Putamen (tissue), 1 donor: ENCODE data around the gene SULF2.

Experiments
- DNase-seq: peaks from one replicate; pipeline ENCODE4 v3.0.0-alpha.2; 2016; ENCODE audit warnings: low spot score

SULF2 gene

DNA sequence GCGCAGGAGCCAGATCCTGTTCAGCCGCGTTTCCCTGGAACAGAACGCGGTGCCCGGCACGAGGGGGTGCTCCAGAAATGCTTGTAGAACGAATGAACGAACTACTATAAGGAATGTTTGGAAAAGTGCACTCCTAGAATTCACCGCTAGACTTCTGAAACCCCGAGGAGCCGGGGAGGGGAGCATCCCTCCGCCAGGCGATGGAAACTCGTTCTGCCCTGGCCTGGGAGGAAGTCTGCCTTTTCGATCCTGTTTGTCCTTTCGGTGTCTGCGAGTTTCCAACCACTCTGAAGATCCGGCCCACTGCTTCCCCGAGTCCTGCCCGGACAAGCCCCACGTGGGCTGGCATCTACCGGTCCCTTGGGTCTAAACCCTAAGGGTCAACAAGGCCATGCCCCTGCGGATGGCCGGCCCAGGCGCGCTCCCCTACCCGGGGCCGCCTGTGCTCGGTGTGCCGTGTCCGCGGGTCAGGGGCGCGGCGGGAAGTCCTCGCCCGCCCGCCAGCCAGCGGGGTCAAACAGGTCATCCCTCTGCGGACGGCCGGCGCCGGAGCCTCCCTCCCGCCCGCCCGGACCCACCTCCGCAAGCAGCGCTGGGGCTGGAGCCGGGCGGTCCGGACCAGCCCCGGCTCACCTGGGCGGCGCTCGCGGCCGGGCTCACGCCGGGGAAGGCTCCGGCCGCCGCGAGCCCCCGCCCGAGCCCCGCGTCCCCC is 526 bp downstream of the SULF2 start:
- no peak for DNase-seq

DNA sequence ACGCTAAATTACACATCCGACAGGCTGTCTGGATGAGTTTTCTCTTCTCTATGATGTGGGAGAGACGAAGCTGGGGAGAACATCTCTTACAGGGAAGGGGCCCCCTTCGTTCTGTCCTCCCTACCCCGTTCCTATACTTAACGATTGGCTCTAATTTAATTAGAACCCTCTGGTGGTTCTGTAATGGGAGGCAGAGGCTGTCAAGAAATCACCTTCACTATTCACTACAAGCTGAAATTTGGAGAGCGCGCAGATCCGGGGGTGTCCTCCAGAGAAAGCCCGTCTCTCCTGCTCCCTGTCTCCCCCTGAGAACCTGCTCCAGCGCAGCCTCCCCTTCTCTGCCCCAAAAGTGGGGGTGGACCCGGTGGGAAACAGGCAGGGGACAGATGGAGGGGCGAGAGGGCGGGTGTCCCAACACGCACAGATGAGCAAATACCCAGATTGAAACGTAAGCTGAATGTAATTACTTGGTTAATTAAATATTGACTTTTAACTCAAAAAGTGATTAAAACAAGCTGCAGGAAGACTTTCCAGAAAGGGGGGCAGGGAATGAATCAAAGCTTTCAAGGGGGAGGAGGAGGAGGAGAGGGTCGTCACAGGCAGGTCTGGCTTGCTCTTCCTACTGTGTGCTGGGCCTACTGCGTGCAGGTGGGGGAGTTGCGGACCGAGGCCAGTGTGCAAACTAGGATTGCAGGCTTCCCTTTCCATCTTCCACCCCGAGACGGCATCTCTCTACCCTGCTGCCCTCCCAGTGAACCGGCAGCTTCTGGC is 1.3 kb downstream of the SULF2 start:
- DNase-seq = no peak

DNA sequence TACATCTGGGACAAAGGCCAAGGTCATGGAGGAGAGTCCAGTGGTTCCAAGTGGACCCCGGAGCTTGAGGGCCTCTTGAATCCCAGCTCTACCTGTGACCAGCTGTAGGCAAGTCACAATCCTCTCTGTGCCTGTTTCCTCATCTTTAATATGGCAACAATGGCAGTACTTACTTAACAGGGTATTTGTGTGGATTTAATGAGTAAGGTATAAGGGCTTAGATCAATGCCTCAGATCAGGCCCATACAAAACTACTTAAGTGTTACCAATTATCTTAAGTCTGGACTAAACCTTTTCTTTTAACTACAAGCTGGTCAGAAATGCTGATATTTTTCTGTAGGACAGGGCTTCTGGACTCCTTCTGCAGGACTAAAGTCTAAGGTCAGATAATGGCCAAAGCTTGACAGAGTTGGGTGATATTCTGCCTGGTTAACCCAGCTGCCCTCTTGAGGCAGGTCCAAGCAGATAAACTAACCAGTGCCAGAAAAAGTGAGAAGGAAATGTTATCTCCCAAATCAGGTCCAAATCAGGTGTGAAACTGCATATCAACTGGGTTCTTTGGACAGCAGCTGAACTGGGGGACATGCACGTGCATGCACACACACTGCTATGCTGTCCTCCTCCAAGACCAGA is 2.2 kb downstream of the SULF2 start:
- DNase-seq = no peak

DNA sequence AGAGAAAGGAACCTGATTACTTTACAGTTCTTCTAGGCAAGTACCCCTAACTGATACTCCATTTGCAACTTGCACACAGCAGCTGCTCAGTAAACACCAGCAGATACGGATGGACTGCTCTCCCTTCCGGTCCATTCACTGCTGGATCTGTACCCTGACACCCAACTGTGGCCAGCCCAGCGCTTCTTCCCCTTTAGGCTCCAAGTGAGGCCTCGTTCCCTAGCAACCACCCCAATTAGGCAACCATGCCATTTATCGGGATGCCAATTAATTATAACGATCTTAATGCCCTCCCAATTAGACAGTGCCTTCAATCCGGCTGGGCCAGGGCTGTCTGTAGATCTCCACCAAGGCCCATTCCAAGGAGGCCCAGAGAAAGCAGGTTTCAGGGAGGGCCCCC is 3.2 kb downstream of the SULF2 start:
- DNase-seq = no peak

DNA sequence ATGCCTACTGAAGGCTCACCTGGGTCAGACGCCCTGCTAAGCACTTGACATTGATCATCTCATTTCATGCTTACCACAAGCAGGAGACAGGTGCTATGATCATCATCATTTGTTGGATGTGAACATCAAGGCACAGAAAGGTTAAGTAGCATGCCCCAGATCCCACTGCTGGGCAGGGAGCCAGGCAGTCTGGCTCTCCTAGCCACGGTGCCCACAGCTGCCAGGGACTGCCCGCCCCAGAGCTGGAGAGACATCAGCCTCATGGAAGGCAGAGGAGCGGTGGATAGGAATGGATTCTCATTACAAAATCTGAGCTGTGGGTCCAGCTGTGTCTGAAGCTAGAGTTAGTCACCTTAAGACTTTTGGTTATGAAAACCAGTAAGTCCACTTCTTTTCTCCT is 3.6 kb downstream of the SULF2 start:
- no peak for DNase-seq

DNA sequence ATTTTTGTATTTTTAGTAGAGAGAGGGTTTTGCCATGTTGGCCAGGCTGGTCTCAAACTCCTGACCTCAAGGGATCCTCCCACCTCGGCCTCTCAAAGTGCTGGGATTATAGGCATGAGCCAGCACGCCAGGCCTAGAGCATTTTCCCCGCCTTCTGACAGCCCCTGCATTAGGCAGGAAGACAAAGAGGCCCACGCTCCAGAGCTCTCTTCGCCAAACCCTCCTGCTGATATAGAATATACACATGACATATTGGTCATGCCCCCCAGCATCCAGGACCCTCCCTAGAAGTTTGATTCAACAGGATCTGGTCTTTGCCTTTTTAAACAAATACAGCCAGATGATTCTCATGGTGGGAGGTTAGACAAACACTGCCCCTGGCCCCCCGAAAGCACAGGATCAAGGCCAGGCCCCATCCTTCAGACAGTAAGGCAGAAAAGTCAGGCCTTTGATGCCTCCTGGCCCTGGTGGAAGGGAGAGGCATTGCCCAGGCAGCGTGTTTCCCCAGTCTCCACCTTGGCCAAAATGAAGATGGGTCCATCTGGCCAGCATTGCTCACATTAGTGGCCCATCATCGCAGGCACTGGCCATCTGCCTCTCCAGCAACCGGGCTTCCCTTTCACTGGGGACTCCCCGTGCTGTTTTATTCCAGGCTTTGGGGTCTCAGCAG is 4.4 kb downstream of the SULF2 start:
- DNase-seq = no peak

DNA sequence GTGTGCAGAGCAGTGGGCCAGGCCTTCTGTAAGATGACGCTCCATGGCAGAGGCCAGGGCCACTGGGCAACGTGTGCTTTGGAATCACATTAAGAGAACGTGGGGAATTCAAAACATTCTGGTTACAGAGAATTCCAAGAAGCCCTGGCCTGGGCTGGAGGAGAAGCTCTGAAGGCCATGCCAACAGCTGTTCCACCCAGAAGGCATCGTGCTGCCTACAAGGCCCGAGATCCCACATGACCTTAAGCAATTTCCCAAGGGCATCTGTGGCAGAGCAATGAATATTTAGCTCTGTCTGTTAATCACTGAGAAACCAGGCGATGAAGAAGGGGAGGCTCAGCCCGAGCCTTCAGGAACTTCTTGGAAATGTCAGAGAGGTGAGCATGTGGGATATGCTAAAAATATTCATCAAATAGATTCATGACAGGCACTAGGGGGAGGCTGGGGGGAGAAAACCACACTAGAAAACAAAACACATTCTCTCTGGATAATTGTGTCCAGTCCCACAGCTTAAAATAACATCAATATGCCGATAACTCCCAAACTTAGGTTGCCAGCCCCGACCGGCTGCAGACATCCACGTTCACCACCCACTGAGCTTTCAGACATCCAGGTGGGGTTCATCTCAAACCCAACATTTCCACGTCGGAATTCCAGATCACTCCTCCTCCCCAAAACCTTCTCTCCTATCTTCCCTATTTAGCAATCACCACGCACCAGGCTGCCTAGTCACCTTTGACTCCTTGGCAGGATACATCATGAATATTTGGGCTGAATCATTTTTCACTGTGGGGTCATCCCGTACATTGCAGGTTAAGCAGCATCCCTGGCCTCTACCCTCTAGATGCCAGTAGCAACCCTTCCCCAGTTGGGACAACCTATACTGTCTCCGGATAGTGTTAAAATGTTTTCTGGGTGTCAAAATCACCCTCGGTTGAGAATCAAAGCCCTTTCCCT is 6.6 kb downstream of the SULF2 start:
- DNase-seq = no peak

DNA sequence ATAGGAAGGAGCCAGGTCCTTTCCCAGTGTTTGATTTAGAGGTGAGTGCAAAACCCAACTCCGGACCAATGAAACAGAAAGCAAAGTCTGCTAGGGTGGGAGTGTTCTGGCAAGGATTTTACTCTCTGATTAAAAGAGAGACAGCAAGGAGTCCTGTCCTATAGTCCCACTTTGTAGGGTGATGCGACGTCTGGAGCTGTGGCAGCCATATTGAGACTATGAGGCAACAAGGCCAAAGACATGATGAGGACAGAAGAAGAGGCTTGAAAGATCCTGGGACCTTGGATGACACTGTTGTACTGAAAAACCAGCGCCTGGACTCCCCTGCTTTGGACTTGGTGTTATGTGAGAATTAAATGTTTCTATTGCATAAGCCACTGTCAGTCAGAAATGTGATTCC is 8.1 kb downstream of the SULF2 start:
- no peak for DNase-seq

DNA sequence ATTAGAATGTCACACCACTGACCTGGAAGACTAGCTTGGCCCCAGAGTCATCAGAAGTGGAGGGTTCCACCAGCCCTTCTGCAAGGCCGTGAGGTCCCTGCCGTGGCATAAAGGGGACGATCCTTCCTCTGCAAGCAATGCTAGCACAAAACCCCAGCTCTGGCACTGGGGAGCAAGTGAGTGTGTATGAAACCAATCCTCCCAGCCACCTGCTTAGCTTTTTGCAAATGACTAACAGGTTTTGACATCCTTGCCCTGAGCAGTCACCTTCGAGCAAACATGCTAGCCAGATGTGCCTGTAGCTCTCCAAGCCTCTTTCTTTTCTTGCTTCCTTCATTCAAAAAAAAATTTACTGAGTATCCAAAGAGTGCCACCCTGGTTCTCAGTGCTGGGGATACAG is 8.6 kb downstream of the SULF2 start:
- no peak for DNase-seq

DNA sequence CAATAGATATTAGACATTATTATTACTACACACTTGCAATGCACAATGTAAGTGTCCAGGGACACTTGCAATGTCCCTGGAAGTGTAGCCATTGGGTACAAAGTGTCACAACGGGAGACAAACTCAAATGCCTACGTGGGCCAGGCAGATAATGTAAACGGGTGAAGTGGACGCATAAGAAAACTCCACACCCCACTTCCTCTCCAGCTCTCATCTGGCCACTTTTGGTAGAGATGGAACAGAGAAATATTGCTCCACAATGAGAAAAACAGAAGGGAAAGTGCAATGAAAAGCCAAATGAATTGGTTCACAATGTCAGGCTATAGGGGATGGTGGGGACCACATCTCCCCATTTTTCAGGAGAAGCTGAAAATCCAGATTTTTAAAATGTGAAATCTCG is 9.4 kb downstream of the SULF2 start:
- no peak for DNase-seq

DNA sequence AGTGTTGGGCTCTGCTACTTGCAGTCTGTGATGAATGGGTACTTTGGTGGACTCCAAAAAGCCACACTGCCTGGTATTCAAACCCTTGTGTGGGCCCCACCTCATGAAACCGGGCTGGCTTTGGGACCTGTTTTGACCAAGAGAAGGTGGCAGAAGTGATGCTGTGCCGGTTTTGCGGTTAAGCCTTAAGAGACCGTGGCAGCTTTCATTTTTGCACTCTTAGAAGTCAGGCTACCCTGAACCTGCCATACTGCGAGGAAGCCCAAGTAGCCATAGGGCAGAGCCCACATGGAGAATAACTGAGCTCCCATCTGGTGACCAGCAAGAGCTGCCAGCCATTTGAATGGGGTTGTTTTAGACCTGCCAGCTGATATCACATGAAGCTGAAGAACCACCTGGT is 10.2 kb downstream of the SULF2 start:
- no peak for DNase-seq

DNA sequence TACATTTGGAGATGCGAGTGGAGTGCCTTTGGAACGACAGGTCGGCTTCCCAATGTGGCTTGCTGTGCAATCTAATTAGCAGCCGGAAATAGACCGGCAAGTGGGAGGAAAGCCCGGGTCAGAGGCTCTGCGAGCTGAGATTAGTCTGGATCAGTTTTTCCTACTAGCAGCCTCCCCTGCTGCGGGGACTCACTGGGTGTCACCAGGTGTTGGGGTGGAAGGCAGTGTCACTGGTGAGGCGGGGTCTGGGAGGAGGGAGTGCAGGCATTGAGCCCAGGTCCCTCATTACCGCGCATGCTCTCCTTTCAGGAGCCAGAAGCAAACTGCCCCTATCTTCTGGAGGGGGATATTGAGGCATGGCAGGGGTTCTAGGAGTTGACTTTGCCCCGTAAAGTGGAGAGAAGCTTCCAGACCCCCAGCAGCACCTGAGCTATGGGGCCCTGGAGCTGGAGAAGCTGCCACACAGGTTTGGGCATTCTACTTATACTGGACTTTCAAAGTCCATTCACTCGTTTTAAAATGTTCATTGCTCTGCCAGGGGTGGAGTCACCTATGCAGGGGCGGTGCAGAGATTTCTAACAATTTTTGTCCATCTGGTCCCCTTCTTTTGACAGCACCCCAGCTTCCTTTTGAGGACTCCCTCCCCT is 11.0 kb downstream of the SULF2 start:
- DNase-seq = no peak

DNA sequence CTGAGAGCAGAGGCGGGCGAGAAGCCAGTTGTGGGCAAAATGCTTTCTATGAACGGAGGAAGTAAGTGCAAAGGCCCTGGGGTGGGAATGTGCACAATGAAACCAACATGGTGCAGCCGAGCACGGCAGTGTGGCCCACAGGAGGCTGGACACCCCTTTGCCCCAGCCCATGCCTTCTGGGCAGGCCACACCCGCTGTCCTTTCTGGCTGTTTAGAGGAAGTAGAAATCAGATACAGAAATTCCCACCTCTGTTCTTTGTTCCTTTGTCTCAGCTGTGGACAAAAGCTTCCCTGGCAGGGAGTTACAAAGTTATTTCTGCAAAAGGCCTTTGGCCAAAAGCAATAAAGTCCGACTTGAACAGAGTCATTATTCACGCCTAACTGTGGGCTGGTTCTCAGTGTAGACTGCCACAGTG is 11.9 kb downstream of the SULF2 start:
- DNase-seq = no peak

DNA sequence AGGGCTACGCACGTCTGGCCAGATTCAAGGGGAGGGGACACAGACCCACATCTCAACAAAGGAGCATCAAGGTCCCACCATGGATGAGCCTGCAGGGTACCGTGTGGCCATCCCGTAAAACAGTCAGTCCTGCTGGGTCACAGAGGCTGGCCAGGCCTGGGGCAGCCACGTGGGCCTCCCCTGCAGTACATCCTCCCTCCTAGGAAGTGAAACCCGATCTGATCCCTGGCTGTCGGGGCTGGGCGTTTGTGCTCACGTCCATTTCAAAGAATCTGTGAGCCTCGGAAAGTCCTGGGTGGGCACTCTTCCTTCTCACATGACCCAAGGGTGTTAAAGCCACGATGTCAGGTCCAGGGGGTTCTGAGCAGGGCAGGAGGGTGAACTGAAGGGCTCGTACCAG is 14.3 kb downstream of the SULF2 start:
- no peak for DNase-seq

DNA sequence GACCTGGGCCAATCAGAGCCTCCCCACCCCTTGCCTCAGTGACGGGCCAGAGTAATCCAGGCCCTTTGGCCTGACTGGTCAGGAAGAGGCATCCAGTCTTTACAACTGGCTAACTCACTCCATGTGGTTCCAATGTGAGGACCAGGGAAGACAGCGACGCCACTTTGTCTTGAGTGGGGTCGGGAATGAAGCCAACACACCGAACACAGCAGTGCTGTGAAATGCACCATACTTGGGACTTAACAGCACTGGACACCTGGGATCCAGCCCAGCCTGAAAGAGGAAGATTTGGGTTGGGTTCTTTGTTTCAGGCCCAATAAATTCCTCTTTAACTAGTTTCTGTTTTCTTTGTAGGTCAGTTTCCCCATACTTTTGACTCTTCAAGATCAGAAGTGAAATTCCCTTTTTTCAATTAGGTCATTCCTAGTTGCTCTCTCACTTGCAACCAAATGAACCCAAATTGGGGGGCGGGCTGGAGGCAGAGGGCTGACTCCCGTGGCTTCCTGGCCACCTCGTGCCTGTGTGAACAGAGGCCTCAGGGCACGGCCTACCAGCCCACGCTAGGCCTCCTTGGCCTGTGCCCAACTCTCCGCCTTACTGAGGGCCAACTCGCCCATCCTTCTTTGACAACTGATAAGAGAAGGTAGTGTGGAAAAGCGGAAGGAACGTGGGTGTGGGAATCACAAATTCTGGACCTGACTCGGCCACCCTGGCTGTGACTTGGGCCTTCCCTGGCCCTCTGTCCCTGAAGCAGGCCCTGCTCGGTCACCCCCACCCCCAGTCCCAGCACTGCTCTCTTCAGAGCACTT is 17.1 kb downstream of the SULF2 start:
- DNase-seq = no peak

DNA sequence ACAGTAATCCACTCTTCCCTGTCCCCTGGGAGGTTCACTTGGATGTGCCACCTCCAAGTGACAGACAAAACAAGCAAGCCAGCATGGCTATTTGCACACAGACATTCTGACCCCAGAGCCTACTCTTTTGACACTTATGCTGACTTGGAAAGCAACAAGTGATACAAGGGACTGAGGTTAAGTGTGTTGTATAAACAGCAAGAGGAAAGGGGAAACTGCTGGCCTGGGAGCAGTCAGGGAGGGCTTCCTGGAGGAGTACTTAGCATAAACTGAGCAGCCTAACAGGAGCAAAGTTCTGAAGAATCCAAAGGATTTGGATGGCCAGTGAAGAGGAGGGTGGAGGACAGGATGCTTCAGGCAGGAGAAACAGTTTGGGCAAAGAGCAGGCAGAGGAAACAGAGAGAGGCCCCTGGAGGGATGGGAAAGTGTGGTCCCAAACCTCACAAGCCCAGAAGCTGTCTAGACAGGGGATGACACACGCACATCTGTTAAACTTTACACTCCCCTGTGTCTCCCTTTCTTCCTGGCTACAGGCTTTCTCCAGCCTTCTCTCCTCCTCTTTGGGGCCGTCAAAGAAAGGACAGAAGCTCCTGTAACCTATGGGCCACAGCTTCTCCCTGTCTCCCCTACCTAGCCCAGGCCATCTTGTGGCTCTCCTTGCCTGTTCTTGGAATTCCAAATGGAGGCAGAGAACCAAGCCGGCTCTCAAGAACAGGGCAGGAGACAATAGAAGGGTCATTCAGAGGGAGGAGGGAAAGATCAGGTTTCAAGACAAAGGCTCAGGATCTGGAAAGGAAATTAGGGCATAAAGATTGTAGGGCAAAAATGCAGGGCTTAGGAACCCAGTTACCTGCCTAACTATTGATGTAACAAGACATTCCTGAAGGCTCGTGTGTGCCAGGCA is 19.3 kb downstream of the SULF2 start:
- DNase-seq = no peak

DNA sequence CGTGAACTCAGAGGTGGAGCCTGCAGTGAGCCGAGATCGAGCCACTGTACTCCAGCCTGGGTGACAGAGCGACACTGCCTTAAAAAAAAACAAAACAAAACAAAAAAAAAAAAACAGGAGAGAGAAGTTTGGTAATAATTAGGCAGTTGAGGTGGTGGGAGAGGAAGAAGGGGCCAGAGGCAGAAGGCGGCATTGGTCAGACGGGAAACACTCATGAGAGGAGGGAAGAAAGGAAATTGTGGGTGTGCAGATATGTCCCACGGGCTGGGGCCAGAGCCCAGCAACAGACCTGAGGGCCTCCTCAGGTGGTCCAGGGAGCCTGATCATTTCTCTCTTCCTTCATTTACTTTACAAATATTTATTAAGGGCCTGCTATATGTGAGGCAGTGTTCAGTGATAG is 20.0 kb downstream of the SULF2 start:
- DNase-seq = no peak

DNA sequence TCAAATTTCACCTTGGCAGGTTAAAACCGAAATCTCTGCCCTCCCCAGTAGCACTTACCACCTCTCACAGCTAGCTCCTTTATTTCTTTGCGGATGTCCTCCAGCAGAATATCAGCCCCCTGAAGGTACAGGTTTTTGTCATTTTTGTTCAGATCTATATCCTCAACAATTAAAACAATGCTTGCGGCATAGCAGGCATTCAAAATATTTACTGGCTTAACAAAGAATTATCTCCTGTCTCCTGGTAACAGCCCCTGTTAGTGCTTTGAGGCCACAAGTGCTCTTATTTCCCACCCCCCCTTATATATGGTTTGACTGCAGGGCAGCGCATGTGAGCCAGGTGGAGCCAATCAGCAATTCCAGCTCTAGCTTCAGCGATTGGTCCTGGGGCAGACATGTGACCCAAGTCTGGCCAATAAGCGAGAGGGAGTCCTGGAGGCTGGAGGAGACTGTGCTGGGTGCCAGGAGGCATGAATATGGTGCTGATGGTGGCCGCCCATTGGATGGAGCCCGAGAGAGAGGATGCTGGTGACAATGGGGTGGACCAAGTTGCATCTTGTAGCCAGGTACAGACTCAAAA is 21.0 kb downstream of the SULF2 start:
- no peak for DNase-seq
